Thyroid gland (tissue), 4 donors: ENCODE results near the gene BUB1B.

ENCODE experiments used
- POLR2A ChIP-seq, 2 donors: fragments of 450-650 bp; IDR thresholded peaks; one replicate each; pipeline ENCODE4 v1.6.1; 2017; ENCODE audit warnings: antibody characterized with exemption in 2 of 2, mild to moderate bottlenecking in 2 of 2, moderate library complexity in 1 of 2
- TF ChIP-seq, protein P1 (sequence below), 6 experiments: fragments of 200-600 bp in 3 of 6; fragments of 450-650 bp in 3 of 6; sonication (generic) in 3 of 6; IDR thresholded peaks; one replicate each; pipeline ENCODE4 v1.5.1; 2016 to 2019; ENCODE audit warnings: antibody characterized with exemption in 6 of 6, mild to moderate bottlenecking in 2 of 6, inconsistent platforms in 1 of 6, moderate library complexity in 1 of 6

- TF ChIP-seq, protein P1, sequence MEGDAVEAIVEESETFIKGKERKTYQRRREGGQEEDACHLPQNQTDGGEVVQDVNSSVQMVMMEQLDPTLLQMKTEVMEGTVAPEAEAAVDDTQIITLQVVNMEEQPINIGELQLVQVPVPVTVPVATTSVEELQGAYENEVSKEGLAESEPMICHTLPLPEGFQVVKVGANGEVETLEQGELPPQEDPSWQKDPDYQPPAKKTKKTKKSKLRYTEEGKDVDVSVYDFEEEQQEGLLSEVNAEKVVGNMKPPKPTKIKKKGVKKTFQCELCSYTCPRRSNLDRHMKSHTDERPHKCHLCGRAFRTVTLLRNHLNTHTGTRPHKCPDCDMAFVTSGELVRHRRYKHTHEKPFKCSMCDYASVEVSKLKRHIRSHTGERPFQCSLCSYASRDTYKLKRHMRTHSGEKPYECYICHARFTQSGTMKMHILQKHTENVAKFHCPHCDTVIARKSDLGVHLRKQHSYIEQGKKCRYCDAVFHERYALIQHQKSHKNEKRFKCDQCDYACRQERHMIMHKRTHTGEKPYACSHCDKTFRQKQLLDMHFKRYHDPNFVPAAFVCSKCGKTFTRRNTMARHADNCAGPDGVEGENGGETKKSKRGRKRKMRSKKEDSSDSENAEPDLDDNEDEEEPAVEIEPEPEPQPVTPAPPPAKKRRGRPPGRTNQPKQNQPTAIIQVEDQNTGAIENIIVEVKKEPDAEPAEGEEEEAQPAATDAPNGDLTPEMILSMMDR (IDR thresholded peaks at IDR 0.05), result no peak
- TF ChIP-seq POLR2A (IDR thresholded peaks at IDR 0.05), result no peak
Measured at GRCh38 chr15:40161693-40162391, 973 bp downstream of the BUB1B start.
